H1 (cell line): ENCODE data around the gene CCBE1. TPM values are rescaled to one million over a fixed set of nuclear protein-coding genes. Genes with fewer than 3 reads are reported as not detected.

Experiments
- CTCF ChIA-PET: fragments of 300-600 bp; sonication (Branson Sonifier 250); formaldehyde crosslinking; loops from one replicate; lab custom pipeline; 2021; ENCODE audit not compliant: partially characterized antibody; lab: Charles Lee
- POLR2A ChIA-PET: fragments of 300-600 bp; sonication (Branson Sonifier 250); formaldehyde crosslinking; loops from one replicate; lab custom pipeline; 2021; ENCODE audit warnings: inconsistent platforms; ENCODE audit not compliant: partially characterized antibody; lab: Charles Lee
- DNase-seq, 2 experiments: peaks; one replicate each; pipeline versions ENCODE4 v3.0.0 to v3.0.0-alpha.2; 2010 to 2022; ENCODE audit warnings: low spot score in 2 of 2, low read depth in 1 of 2, mixed read lengths in 1 of 2
- FAIRE-seq: peaks from 2 replicates; lab custom pipeline; 2011; peaks lifted over from hg19 to GRCh38; lab: Jason Lieb, UNC
- H2AFZ ChIP-seq: 2 replicates; pipeline ENCODE4 v1.8.1; 2012; ENCODE audit warnings: low read length, inconsistent platforms
- H2AK5ac ChIP-seq: 2 replicates; pipeline ENCODE4 v1.6.1; 2013; ENCODE audit warnings: low read depth, low read length
- H2BK120ac ChIP-seq: replicated peaks from 2 replicates; pipeline ENCODE3; 2013; ENCODE audit warnings: low read depth, low read length, inconsistent platforms
- H2BK12ac ChIP-seq: 2 replicates; pipeline ENCODE4 v1.6.1; 2013; ENCODE audit warnings: low read depth, low read length
- H2BK15ac ChIP-seq: 2 replicates; pipeline ENCODE4 v1.6.1; 2013; ENCODE audit warnings: low read length
- H2BK20ac ChIP-seq: 2 replicates; pipeline ENCODE4 v1.6.1; 2013; ENCODE audit warnings: low read length
- H2BK5ac ChIP-seq: 2 replicates; pipeline ENCODE4 v1.6.1; 2013; ENCODE audit warnings: low read depth, low read length
- H3K14ac ChIP-seq: 2 replicates; pipeline ENCODE4 v1.6.1; 2013; ENCODE audit warnings: inconsistent platforms; ENCODE audit not compliant: insufficient read length
- H3K18ac ChIP-seq: 2 replicates; pipeline ENCODE4 v1.6.1; 2013; ENCODE audit warnings: low read length; ENCODE audit errors: extremely low read depth
- H3K23ac ChIP-seq: 2 replicates; pipeline ENCODE4 v1.6.1; 2013; ENCODE audit warnings: inconsistent platforms; ENCODE audit not compliant: insufficient read length
- H3K23me2 ChIP-seq: 2 replicates; pipeline ENCODE4 v1.6.1; 2013; ENCODE audit warnings: low read depth, low read length
- H3K27ac ChIP-seq: 2 replicates; pipeline ENCODE4 v1.6.1; 2011; ENCODE audit warnings: low read depth, low read length, inconsistent platforms
- H3K27me3 ChIP-seq, 4 experiments: replicated peaks in 1 of 4; 1 replicate in 1 of 4; 2 replicates in 3 of 4; pipeline versions ENCODE4 v1.6.1 to v1.8.1; 2011 to 2013; ENCODE audit warnings: low read length in 3 of 4, mild to moderate bottlenecking in 3 of 4, inconsistent platforms in 2 of 4, mixed read lengths in 2 of 4, moderate library complexity in 1 of 4; ENCODE audit not compliant: control insufficient read depth in 3 of 4, insufficient read depth in 3 of 4; ENCODE audit errors: extremely low read depth in 1 of 4
- H3K36me3 ChIP-seq, 4 experiments: 2 replicates each; pipeline versions ENCODE4 v1.6.1 to v1.8.1; 2011 to 2013; ENCODE audit warnings: mild to moderate bottlenecking in 4 of 4, low read length in 3 of 4, moderate library complexity in 2 of 4, control low read depth in 1 of 4, inconsistent platforms in 1 of 4; ENCODE audit not compliant: insufficient read depth in 4 of 4, control insufficient read depth in 2 of 4
- H3K4ac ChIP-seq: replicated peaks from 2 replicates; pipeline ENCODE3; 2013; ENCODE audit warnings: low read length, low read depth, mixed read lengths, inconsistent platforms; ENCODE audit not compliant: insufficient read length
- H3K4me1 ChIP-seq, 4 experiments: replicated peaks in 1 of 4; 1 replicate in 1 of 4; 2 replicates in 3 of 4; pipeline versions ENCODE4 v1.6.1 to v1.8.1; 2011 to 2013; ENCODE audit warnings: low read length in 3 of 4, inconsistent platforms in 2 of 4, mixed read lengths in 1 of 4; ENCODE audit not compliant: insufficient read depth in 4 of 4, control insufficient read depth in 3 of 4
- H3K4me2 ChIP-seq, 2 experiments: 2 replicates each; pipeline versions ENCODE4 v1.6.1 to v1.8.1; 2011 to 2013; ENCODE audit warnings: low read depth in 2 of 2, low read length in 2 of 2, control low read depth in 1 of 2, inconsistent platforms in 1 of 2, mild to moderate bottlenecking in 1 of 2; ENCODE audit not compliant: insufficient read depth in 1 of 2
- H3K4me3 ChIP-seq, 4 experiments: fragments of 200-600, 300-600 bp in 1 of 4; sonication (generic), shearing (Covaris generic), sonication (Bioruptor Twin) in 1 of 4; 2 replicates each; pipeline versions ENCODE4 v1.5.1 to v1.8.1; 2011 to 2016; ENCODE audit warnings: low read length in 4 of 4, low read depth in 3 of 4, control low read depth in 2 of 4, inconsistent platforms in 2 of 4, mild to moderate bottlenecking in 2 of 4, mixed read lengths in 1 of 4, moderate library complexity in 1 of 4; ENCODE audit not compliant: insufficient read depth in 2 of 4; ENCODE audit errors: extremely low read depth in 1 of 4
- H3K56ac ChIP-seq: replicated peaks from 2 replicates; pipeline ENCODE3; 2013; ENCODE audit warnings: low read depth, mild to moderate bottlenecking, mixed read lengths, low read length, inconsistent platforms; ENCODE audit not compliant: insufficient read length
- H3K79me1 ChIP-seq: 2 replicates; pipeline ENCODE4 v1.6.1; 2013; ENCODE audit warnings: low read depth, low read length, control low read depth
- H3K79me2 ChIP-seq, 2 experiments: 2 replicates each; pipeline versions ENCODE4 v1.6.1 to v1.8.1; 2012 to 2013; ENCODE audit warnings: low read length in 2 of 2, mild to moderate bottlenecking in 2 of 2, inconsistent platforms in 1 of 2; ENCODE audit not compliant: insufficient read depth in 2 of 2, control insufficient read depth in 1 of 2
- H3K9ac ChIP-seq, 4 experiments: replicated peaks in 1 of 4; 1 replicate in 1 of 4; 2 replicates in 3 of 4; pipeline versions ENCODE4 v1.6.1 to v1.8.1; 2011 to 2013; ENCODE audit warnings: low read depth in 3 of 4, low read length in 3 of 4, control low read depth in 2 of 4, mild to moderate bottlenecking in 2 of 4, moderate library complexity in 2 of 4, inconsistent platforms in 1 of 4; ENCODE audit errors: extremely low read depth in 1 of 4
- H3K9me3 ChIP-seq, 2 experiments: 2 replicates each; pipeline versions ENCODE4 v1.6.1 to v1.8.1; 2012 to 2013; ENCODE audit warnings: mild to moderate bottlenecking in 2 of 2, moderate library complexity in 2 of 2, control low read depth in 1 of 2, inconsistent platforms in 1 of 2, low read depth in 1 of 2, low read length in 1 of 2, mixed read lengths in 1 of 2; ENCODE audit not compliant: insufficient read depth in 2 of 2
- H4K20me1 ChIP-seq, 2 experiments: replicated peaks in 1 of 2; 2 replicates each; pipeline versions ENCODE3 to v1.8.1; 2011 to 2013; ENCODE audit warnings: inconsistent platforms in 2 of 2, low read length in 2 of 2, mild to moderate bottlenecking in 1 of 2; ENCODE audit not compliant: insufficient read depth in 2 of 2, control insufficient read depth in 1 of 2
- H4K5ac ChIP-seq: 2 replicates; pipeline ENCODE4 v1.6.1; 2013; ENCODE audit warnings: low read length, low read depth, mixed read lengths, inconsistent platforms; ENCODE audit not compliant: insufficient read length
- H4K8ac ChIP-seq: 2 replicates; pipeline ENCODE4 v1.8.0; 2013; ENCODE audit warnings: mild to moderate bottlenecking, moderate library complexity, low read length, inconsistent platforms; ENCODE audit not compliant: insufficient read depth; ENCODE audit errors: extremely low read depth
- H4K91ac ChIP-seq: replicated peaks from 2 replicates; pipeline ENCODE3; 2013; ENCODE audit warnings: low read length, mixed read lengths, inconsistent platforms; ENCODE audit not compliant: insufficient read length
- ASH2L ChIP-seq: fragments of 200-600, 300-600 bp; sonication (generic); IDR thresholded peaks from one replicate; pipeline ENCODE4 v1.7.1; 2017; ENCODE audit warnings: low read length
- CHD1 ChIP-seq: IDR thresholded peaks from 2 replicates; pipeline ENCODE4 v1.6.1; 2012; ENCODE audit warnings: low read depth, low read length, improper control_type of control experiment
- CHD2 ChIP-seq: IDR thresholded peaks from 2 replicates; pipeline ENCODE4 v1.6.1; 2012; ENCODE audit warnings: low read length, improper control_type of control experiment
- FOSL1 ChIP-seq: IDR thresholded peaks from 2 replicates; pipeline ENCODE4 v1.6.1; 2011; ENCODE audit warnings: mild to moderate bottlenecking, low read depth, low read length, moderate library complexity; ENCODE audit not compliant: insufficient read depth
- KDM1A ChIP-seq: fragments of 200-600, 300-600 bp; sonication (generic); IDR thresholded peaks from 2 replicates; pipeline ENCODE4 v1.7.1; 2016; ENCODE audit warnings: mild to moderate bottlenecking, low read length, borderline replicate concordance
- MAFK ChIP-seq: IDR thresholded peaks from 2 replicates; pipeline ENCODE4 v1.6.1; 2012; ENCODE audit warnings: low read depth, mild to moderate bottlenecking, improper control_type of control experiment, low read length
- MAX ChIP-seq: IDR thresholded peaks from 2 replicates; pipeline ENCODE4 v1.6.1; 2012; ENCODE audit warnings: inconsistent platforms
- PHF8 ChIP-seq: fragments of 200-600 bp; sonication (generic); conservative IDR thresholded peaks from 2 replicates; pipeline ENCODE4 v1.7.1; 2012; ENCODE audit warnings: low read depth, mild to moderate bottlenecking, inconsistent platforms, low read length, moderate library complexity
- RAD21 ChIP-seq, 2 experiments: IDR thresholded peaks in 1 of 2; conservative IDR thresholded peaks in 1 of 2; 2 replicates each; pipeline ENCODE4 v1.6.1; 2011; ENCODE audit warnings: low read depth in 2 of 2, low read length in 2 of 2, improper control_type of control experiment in 1 of 2, inconsistent platforms in 1 of 2, mild to moderate bottlenecking in 1 of 2, moderate library complexity in 1 of 2
- RFX5 ChIP-seq: IDR thresholded peaks from 2 replicates; pipeline ENCODE4 v1.6.1; 2011; ENCODE audit warnings: low read depth, low read length, improper control_type of control experiment, borderline replicate concordance
- WGBS, 2 experiments: shearing (Covaris generic) in 1 of 2; methylation state at CpG; one replicate each; pipeline versions ENCODE4 v1.1.6 to v1.1.7; 2013 to 2015; ENCODE audit warnings: low lambda C conversion rate in 2 of 2, mixed read lengths in 2 of 2, inconsistent platforms in 1 of 2, low coverage in 1 of 2, missing lambda C conversion rate in 1 of 2; ENCODE audit not compliant: insufficient replicate concordance in 2 of 2, insufficient coverage in 1 of 2, insufficient read length in 1 of 2; ENCODE audit errors: extremely low coverage in 1 of 2, missing lambda C conversion rate in 1 of 2; 5-methylcytosine and 5-hydroxymethylcytosine counted together
- polyA plus RNA-seq, 7 experiments: library from polyadenylated mRNA; depleted of rRNA in 3 of 7; stranded (reverse) in 5 of 7; unstranded in 2 of 7; fragments of >200 nt in 5 of 7; fragments of 200-250 nt in 2 of 7; gene quantifications; 1 replicate in 5 of 7; 2 replicates in 1 of 7; 4 replicates in 1 of 7; pipeline versions ENCODE4 v1.2.1 to v1.2.3, GENCODE V29; 2011 to 2013; ENCODE audit warnings: missing spikeins in 2 of 7, mixed read lengths in 2 of 7
- total RNA-seq: library from RNA; stranded (reverse); fragmentation: NEBNext Ultra II Directional; extraction: Animal tissue kit (Norgen Biotek cat#: 25700); gene quantifications from 2 replicates; pipeline ENCODE4 v1.2.1, GENCODE V29; 2021
- TF ChIP-seq, protein P1 (sequence below): IDR thresholded peaks from 2 replicates; pipeline ENCODE4 v1.6.1; 2012; ENCODE audit warnings: inconsistent platforms

Gene CCBE1
- total and polyA plus RNA-seq, 2 of the 8 experiments (the other 6 are each of a cell fraction or from before 2014, with no cell fraction given) = 2.1 to 2.6 TPM

DNA sequence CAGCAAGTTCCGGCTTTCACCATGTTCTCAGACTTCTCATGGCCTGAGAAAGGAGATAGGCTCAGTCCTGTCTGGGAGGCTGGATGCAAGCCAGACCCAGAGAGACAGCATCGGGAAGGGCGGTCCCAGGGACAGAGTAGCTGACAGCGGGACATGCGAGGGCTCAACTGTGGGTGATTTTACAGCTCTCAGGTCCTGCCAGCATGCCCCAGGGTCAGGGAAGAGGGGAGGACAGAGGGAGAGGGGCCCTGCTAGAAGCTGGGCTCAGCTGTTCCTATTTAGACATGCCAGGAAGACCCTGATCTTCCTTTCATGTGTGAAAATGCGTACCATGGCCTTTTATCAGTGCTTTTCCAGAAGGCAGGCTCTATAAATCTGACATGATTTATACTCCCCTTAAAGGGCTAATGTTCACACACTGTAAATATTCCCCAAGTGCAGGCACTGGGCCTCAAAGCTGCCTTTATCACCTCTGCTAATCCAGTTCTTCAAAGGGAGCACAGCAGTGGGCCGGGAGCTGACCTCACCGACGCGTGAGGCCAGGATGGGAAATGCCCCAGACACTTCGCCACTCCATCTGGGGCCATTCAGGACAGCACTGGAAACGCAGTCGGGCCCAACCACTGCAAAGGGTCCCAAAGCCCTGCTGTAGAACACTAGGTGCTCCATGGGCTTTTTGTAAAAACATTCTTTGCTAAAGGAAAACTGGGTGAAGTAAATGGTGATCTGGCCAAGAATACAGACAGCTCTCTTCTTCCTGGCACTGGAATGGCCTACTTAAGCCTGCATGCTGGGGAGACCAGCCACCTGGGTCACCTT, 242.1 kb downstream of the CCBE1 start:
- H2BK15ac ChIP-seq = no peak overlapping the region
- H2BK5ac ChIP-seq = no peak overlapping the region
- H2BK12ac ChIP-seq = no peak overlapping the region
- H3K79me1 ChIP-seq = no peaks in the 10 kb centered on the region
- H3K36me3 ChIP-seq = no peaks in the 10 kb centered on the region
- ChIA-PET CTCF (interaction anchor here (1.3 to 2.1 kb wide), 5 partner anchors 10 to 368 kb away, joined by 3 to 7 read pairs (median 5); no protein-coding TSS in a partner anchor), POLR2A (no interaction called here)
- no peak overlapping the region for H3K14ac ChIP-seq
- no peak overlapping the region for H3K4me3 ChIP-seq
- 90% methylated on average over 13 of the region's 13 CpGs; no CpG with 5 or more reads in 1 of the 2 experiments for WGBS, 2 experiments
- no peak overlapping the region for H3K4me2 ChIP-seq
- no peak overlapping the region for H4K5ac ChIP-seq
- H3K18ac ChIP-seq = no peak overlapping the region
- FAIRE-seq = no peak
- H3K27ac ChIP-seq = no peak overlapping the region
- no peak overlapping the region for H2BK20ac ChIP-seq
- DNase-seq = no peak
- H3K23ac ChIP-seq = no peak overlapping the region
- H3K4me1 ChIP-seq = peaks cover 0 to 5% (median 1%) of the 10 kb centered on the region in 4 experiments; a peak in 2 of 7 replicates
- H4K91ac ChIP-seq = no peak overlapping the region
- no peak overlapping the region for H3K4ac ChIP-seq
- no peaks in the 10 kb centered on the region for H3K9me3 ChIP-seq
- peaks cover 3% of the 10 kb centered on the region; the same call in 1 of the 2 replicates for H3K23me2 ChIP-seq
- no peak overlapping the region for H2BK120ac ChIP-seq
- no peaks in the 10 kb centered on the region for H3K27me3 ChIP-seq
- no peak overlapping the region for H2AFZ ChIP-seq
- H4K20me1 ChIP-seq = no peaks in the 10 kb centered on the region
- no peak overlapping the region for H3K9ac ChIP-seq
- H3K56ac ChIP-seq = no peak overlapping the region
- no peak overlapping the region for H4K8ac ChIP-seq
- no peaks in the 10 kb centered on the region for H3K79me2 ChIP-seq
- H2AK5ac ChIP-seq = no peak overlapping the region
- TF ChIP-seq FOSL1 (no peak), RAD21 (IDR thresholded peaks at IDR 0.05 in 1 of 2, conservative IDR thresholded peaks at IDR 0.05 in 1 of 2; ENCODE audit: low read depth in 2 of 2, low read length in 2 of 2) (no peak), MAFK (no peak), ASH2L (no peak), RFX5 (no peak), MAX (no peak), KDM1A (no peak), CHD1 (no peak), CHD2 (no peak), PHF8 (no peak)
- TF ChIP-seq, protein P1, sequence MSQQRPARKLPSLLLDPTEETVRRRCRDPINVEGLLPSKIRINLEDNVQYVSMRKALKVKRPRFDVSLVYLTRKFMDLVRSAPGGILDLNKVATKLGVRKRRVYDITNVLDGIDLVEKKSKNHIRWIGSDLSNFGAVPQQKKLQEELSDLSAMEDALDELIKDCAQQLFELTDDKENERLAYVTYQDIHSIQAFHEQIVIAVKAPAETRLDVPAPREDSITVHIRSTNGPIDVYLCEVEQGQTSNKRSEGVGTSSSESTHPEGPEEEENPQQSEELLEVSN = no peak
